Measurements from ENCODE around the gene TANGO6. TPM values are rescaled to one million over a fixed set of nuclear protein-coding genes. Genes with fewer than 3 reads are reported as not detected.

Gene TANGO6
- total and polyA plus RNA-seq, 2 of the 8 experiments (the other 6 are each of a cell fraction or from before 2014, with no cell fraction given) = 5.0 to 19.5 TPM

- Histone ChIP-seq H3K23me2 (ENCODE audit: low read depth, low read length) (no peaks in the 10 kb centered on the region), H3K4me2 (ENCODE audit: insufficient read depth in 1 of 2, low read depth in 2 of 2, low read length in 2 of 2) (0 out of 4 replicates have a peak overlapping the region, but pooled peaks of 1 of the 2 experiments have one; percentile 4), H2AK5ac (ENCODE audit: low read depth, low read length) (no peak overlapping the region), H3K9ac (replicated peaks in 1 of 4; ENCODE audit: extremely low read depth in 1 of 4, low read depth in 3 of 4, low read length in 3 of 4) (no peak overlapping the region), H2BK15ac (ENCODE audit: low read length) (no peak overlapping the region), H2BK120ac (replicated peaks; ENCODE audit: low read depth, low read length) (no peak overlapping the region), H3K79me1 (ENCODE audit: low read depth, low read length) (no peaks in the 10 kb centered on the region), H4K5ac (ENCODE audit: insufficient read length, low read depth, low read length) (no peak overlapping the region), H3K4me3 (ENCODE audit: extremely low read depth in 1 of 4, insufficient read depth in 2 of 4, low read depth in 3 of 4, low read length in 4 of 4) (no peak overlapping the region), H4K20me1 (replicated peaks in 1 of 2; ENCODE audit: control insufficient read depth in 1 of 2, insufficient read depth in 2 of 2, low read length in 2 of 2) (peaks cover 0 to 2% of the 10 kb centered on the region in 2 experiments), H4K8ac (ENCODE audit: extremely low read depth, insufficient read depth, low read length) (no peak overlapping the region), H3K79me2 (ENCODE audit: control insufficient read depth in 1 of 2, insufficient read depth in 2 of 2, low read length in 2 of 2) (no peaks in the 10 kb centered on the region), H3K27me3 (replicated peaks in 1 of 4; ENCODE audit: control insufficient read depth in 3 of 4, extremely low read depth in 1 of 4, insufficient read depth in 3 of 4, low read length in 3 of 4) (no peaks in the 10 kb centered on the region), H3K56ac (replicated peaks; ENCODE audit: insufficient read length, low read depth, low read length) (no peak overlapping the region), H3K4ac (replicated peaks; ENCODE audit: insufficient read length, low read depth, low read length) (no peak overlapping the region), H3K9me3 (ENCODE audit: insufficient read depth in 2 of 2, low read depth in 1 of 2, low read length in 1 of 2) (no peaks in the 10 kb centered on the region), H3K23ac (ENCODE audit: insufficient read length) (no peak overlapping the region), H3K27ac (ENCODE audit: low read depth, low read length) (no peak overlapping the region), H2BK12ac (ENCODE audit: low read depth, low read length) (no peak overlapping the region), H2BK20ac (ENCODE audit: low read length) (no peak overlapping the region), H4K91ac (replicated peaks; ENCODE audit: insufficient read length, low read length) (peak overlapping the region; percentile 69), H3K14ac (ENCODE audit: insufficient read length) (no peak overlapping the region), H3K36me3 (ENCODE audit: control insufficient read depth in 2 of 4, insufficient read depth in 4 of 4, low read length in 3 of 4) (no peaks in the 10 kb centered on the region), H2AFZ (ENCODE audit: low read length) (no peak overlapping the region), H2BK5ac (ENCODE audit: low read depth, low read length) (no peak overlapping the region; the same call in 1 of the 2 replicates), H3K4me1 (replicated peaks in 1 of 4; ENCODE audit: control insufficient read depth in 3 of 4, insufficient read depth in 4 of 4, low read length in 3 of 4) (0 out of 7 replicates have a peak, but pooled peaks cover 0 to 1% (median 0%) of the 10 kb centered on the region in 4 experiments), H3K18ac (ENCODE audit: extremely low read depth, low read length) (no peak overlapping the region)
- FAIRE-seq (peak; percentile 48), DNase-seq (ENCODE audit: low read depth in 1 of 2, low spot score in 2 of 2) (peak in 1 of 2 experiments; percentile 63)
- TF ChIP-seq RAD21 (IDR thresholded peaks at IDR 0.05 in 1 of 2, conservative IDR thresholded peaks at IDR 0.05 in 1 of 2; ENCODE audit: low read depth in 2 of 2, low read length in 2 of 2) = peak; percentile 96 to 98
- TF ChIP-seq, protein P1, sequence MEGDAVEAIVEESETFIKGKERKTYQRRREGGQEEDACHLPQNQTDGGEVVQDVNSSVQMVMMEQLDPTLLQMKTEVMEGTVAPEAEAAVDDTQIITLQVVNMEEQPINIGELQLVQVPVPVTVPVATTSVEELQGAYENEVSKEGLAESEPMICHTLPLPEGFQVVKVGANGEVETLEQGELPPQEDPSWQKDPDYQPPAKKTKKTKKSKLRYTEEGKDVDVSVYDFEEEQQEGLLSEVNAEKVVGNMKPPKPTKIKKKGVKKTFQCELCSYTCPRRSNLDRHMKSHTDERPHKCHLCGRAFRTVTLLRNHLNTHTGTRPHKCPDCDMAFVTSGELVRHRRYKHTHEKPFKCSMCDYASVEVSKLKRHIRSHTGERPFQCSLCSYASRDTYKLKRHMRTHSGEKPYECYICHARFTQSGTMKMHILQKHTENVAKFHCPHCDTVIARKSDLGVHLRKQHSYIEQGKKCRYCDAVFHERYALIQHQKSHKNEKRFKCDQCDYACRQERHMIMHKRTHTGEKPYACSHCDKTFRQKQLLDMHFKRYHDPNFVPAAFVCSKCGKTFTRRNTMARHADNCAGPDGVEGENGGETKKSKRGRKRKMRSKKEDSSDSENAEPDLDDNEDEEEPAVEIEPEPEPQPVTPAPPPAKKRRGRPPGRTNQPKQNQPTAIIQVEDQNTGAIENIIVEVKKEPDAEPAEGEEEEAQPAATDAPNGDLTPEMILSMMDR (IDR thresholded peaks at IDR 0.05; ENCODE audit: control extremely low read depth in 1 of 3, insufficient read depth in 1 of 3, low read depth in 1 of 3, low read length in 3 of 3) = peak in 2 of 3 experiments; percentile 74 to 86; a peak in 3 of 4 replicates
- TF ChIP-seq YY1 (IDR thresholded peaks at IDR 0.05; ENCODE audit: low read depth, low read length) = 0 out of 2 replicates have a peak, but pooled peaks have one; percentile 27
- TF ChIP-seq, protein P2, sequence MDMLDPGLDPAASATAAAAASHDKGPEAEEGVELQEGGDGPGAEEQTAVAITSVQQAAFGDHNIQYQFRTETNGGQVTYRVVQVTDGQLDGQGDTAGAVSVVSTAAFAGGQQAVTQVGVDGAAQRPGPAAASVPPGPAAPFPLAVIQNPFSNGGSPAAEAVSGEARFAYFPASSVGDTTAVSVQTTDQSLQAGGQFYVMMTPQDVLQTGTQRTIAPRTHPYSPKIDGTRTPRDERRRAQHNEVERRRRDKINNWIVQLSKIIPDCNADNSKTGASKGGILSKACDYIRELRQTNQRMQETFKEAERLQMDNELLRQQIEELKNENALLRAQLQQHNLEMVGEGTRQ (IDR thresholded peaks at IDR 0.05; ENCODE audit: low read length) = peak; percentile 33; the same call in 1 of the 2 replicates
- TF ChIP-seq POU5F1 (IDR thresholded peaks at IDR 0.05; ENCODE audit: low read depth, low read length) = no peak
- POLR2A ChIA-PET (ENCODE audit: partially characterized antibody) = interaction anchor here (1.1 to 1.3 kb wide), 3 partner anchors 10 to 229 kb away, joined by 3 to 4 read pairs (median 3); no protein-coding TSS in a partner anchor
- CTCF ChIA-PET (ENCODE audit: partially characterized antibody) = interaction anchor here (0.5 to 4.7 kb wide), 50 partner anchors 9 to 427 kb away, joined by 3 to 85 read pairs (median 4); partner anchors contain the start of genes CHTF8, HAS3, TANGO6 and UTP4
- 7% methylated on average over 5 of the region's 5 CpGs; no CpG with 5 or more reads in 1 of the 2 experiments for WGBS, 2 experiments (ENCODE audit: extremely low coverage in 1 of 2, insufficient coverage in 1 of 2, insufficient read length in 1 of 2, insufficient replicate concordance in 2 of 2, low coverage in 1 of 2, low lambda C conversion rate in 2 of 2, missing lambda C conversion rate in 1 of 2)
These were observed 59.0 kb downstream of the TANGO6 start for GRCh38 chr16:68902003-68902968.
